GM23338 (cell line): ENCODE results near the gene LRBA. TPM values are rescaled to one million over a fixed set of nuclear protein-coding genes. Genes with fewer than 3 reads are reported as not detected.
A peak's percentile ranks its signal among the peaks of the same experiment; 100 is the strongest.

Experiments used
- ATAC-seq: fragments of 200-7000 bp; cut with Tn5 transposase; 3 replicates; pipeline ENCODE4 v1.9.1; 2020
- DNase-seq: peaks from one replicate; pipeline ENCODE4 v3.0.0-alpha.2; 2015; ENCODE audit warnings: low spot score
- H2AFZ ChIP-seq: fragments of 200-600 bp; sonication (generic); 2 replicates; pipeline ENCODE4 v1.8.0; 2016; ENCODE audit warnings: antibody characterized with exemption, mild to moderate bottlenecking, moderate library complexity
- H3F3A ChIP-seq: fragments of 200-600 bp; sonication (generic); replicated peaks from 2 replicates; pipeline ENCODE4 v1.8.0; 2017; ENCODE audit warnings: antibody characterized with exemption, mixed run types, low read depth
- H3K27ac ChIP-seq: fragments of 200-600 bp; sonication (generic); 2 replicates; pipeline ENCODE4 v1.6.1; 2016; ENCODE audit warnings: low read depth
- H3K27me3 ChIP-seq: fragments of 200-600 bp; sonication (generic); 2 replicates; pipeline ENCODE4 v1.8.0; 2016; ENCODE audit warnings: mild to moderate bottlenecking, mixed run types, moderate library complexity; ENCODE audit not compliant: insufficient read depth
- H3K36me3 ChIP-seq: fragments of 200-600 bp; sonication (generic); 2 replicates; pipeline ENCODE4 v1.8.0; 2016; ENCODE audit warnings: mild to moderate bottlenecking; ENCODE audit not compliant: insufficient read depth
- H3K4me1 ChIP-seq: fragments of 200-600 bp; sonication (generic); 2 replicates; pipeline ENCODE4 v1.8.0; 2016; ENCODE audit warnings: mild to moderate bottlenecking, moderate library complexity; ENCODE audit not compliant: insufficient read depth
- H3K4me2 ChIP-seq: fragments of 200-600 bp; sonication (generic); 2 replicates; pipeline ENCODE4 v1.7.1; 2017; ENCODE audit warnings: mixed run types
- H3K4me3 ChIP-seq: fragments of 200-600 bp; sonication (generic); 2 replicates; pipeline ENCODE4 v1.6.1; 2016; ENCODE audit warnings: mixed run types
- H3K79me2 ChIP-seq: fragments of 200-600 bp; sonication (generic); replicated peaks from 2 replicates; pipeline ENCODE4 v1.8.0; 2017; ENCODE audit warnings: mild to moderate bottlenecking; ENCODE audit not compliant: insufficient read depth
- H3K9me2 ChIP-seq: fragments of 200-600 bp; sonication (generic); 2 replicates; pipeline ENCODE4 v1.8.0; 2017; ENCODE audit not compliant: insufficient read depth
- H4K20me1 ChIP-seq: fragments of 200-600 bp; sonication (generic); replicated peaks from 2 replicates; pipeline ENCODE4 v1.8.0; 2017; ENCODE audit warnings: mild to moderate bottlenecking; ENCODE audit not compliant: insufficient read depth
- H3K27ac Mint-ChIP-seq: 2 replicates; pipeline ENCODE4 v1.8.0; 2020; ENCODE audit warnings: inconsistent platforms, mild to moderate bottlenecking, moderate library complexity, mixed read lengths
- H3K27me3 Mint-ChIP-seq: 3 replicates; pipeline ENCODE4 v1.8.0; 2022; ENCODE audit warnings: low read depth, mild to moderate bottlenecking, moderate library complexity, mixed read lengths, inconsistent platforms; ENCODE audit not compliant: insufficient read depth, poor library complexity
- H3K36me3 Mint-ChIP-seq: 3 replicates; pipeline ENCODE4 v1.8.0; 2021; ENCODE audit warnings: low read depth, mild to moderate bottlenecking, inconsistent platforms, moderate library complexity, mixed read lengths
- H3K4me1 Mint-ChIP-seq: 3 replicates; pipeline ENCODE4 v1.8.0; 2020; ENCODE audit warnings: mild to moderate bottlenecking, inconsistent platforms, mixed read lengths
- H3K4me3 Mint-ChIP-seq: 3 replicates; pipeline ENCODE4 v1.8.0; 2021; ENCODE audit warnings: moderate library complexity, mild to moderate bottlenecking, inconsistent platforms, mixed read lengths
- H3K9me3 Mint-ChIP-seq: 3 replicates; pipeline ENCODE4 v1.8.0; 2020; ENCODE audit warnings: moderate library complexity, mild to moderate bottlenecking, inconsistent platforms, mixed read lengths
- CREB1 ChIP-seq: fragments of 250-450 bp; sonication (Bioruptor Pico); IDR thresholded peaks from 2 replicates; pipeline ENCODE4 v1.5.0; 2020; ENCODE audit warnings: low read depth, mild to moderate bottlenecking, moderate library complexity
- CTCF ChIP-seq, 2 experiments: fragments of 200-600 bp in 1 of 2; sonication (generic) in 1 of 2; conservative IDR thresholded peaks; 2 replicates each; pipeline versions ENCODE4 v1.5.1 to v1.6.1; 2016 to 2017; ENCODE audit warnings: antibody characterized with exemption in 2 of 2, low read depth in 2 of 2, mild to moderate bottlenecking in 2 of 2, moderate library complexity in 1 of 2
- ETS1 ChIP-seq: IDR thresholded peaks from 2 replicates; pipeline ENCODE4 v1.6.1; 2016; ENCODE audit warnings: antibody characterized with exemption
- EZH2 ChIP-seq: fragments of 200-600 bp; sonication (generic); IDR thresholded peaks from one replicate; pipeline ENCODE4 v1.8.0; 2017; ENCODE audit warnings: antibody characterized with exemption, mild to moderate bottlenecking, low read depth; ENCODE audit not compliant: unreplicated experiment
- EZH2phosphoT487 ChIP-seq: fragments of 200-600 bp; sonication (generic); IDR thresholded peaks from one replicate; pipeline ENCODE4 v1.8.1; 2018; ENCODE audit warnings: antibody characterized with exemption; ENCODE audit not compliant: unreplicated experiment
- JUNB ChIP-seq: IDR thresholded peaks from one replicate; pipeline ENCODE4 v1.6.1; 2016; ENCODE audit warnings: antibody characterized with exemption; ENCODE audit not compliant: unreplicated experiment
- NANOG ChIP-seq: IDR thresholded peaks from 2 replicates; pipeline ENCODE4 v1.6.1; 2016; ENCODE audit warnings: antibody characterized with exemption, borderline replicate concordance
- POLR2AphosphoS5 ChIP-seq: IDR thresholded peaks from 2 replicates; pipeline ENCODE4 v1.6.1; 2016; ENCODE audit warnings: antibody characterized with exemption, low read depth
- REST ChIP-seq: IDR thresholded peaks from one replicate; pipeline ENCODE4 v1.6.1; 2018; ENCODE audit warnings: antibody characterized with exemption; ENCODE audit not compliant: unreplicated experiment
- STAT1 ChIP-seq: IDR thresholded peaks from one replicate; pipeline ENCODE4 v1.6.1; 2016; ENCODE audit warnings: antibody characterized with exemption; ENCODE audit not compliant: unreplicated experiment
- ZNF114 ChIP-seq: fragments of 250-450 bp; sonication (Bioruptor Pico); IDR thresholded peaks from 2 replicates; pipeline ENCODE4 v1.5.0; 2020; ENCODE audit warnings: mild to moderate bottlenecking, moderate library complexity
- ZNF331 ChIP-seq: fragments of 250-450 bp; sonication (Bioruptor Pico); IDR thresholded peaks from 2 replicates; pipeline ENCODE4 v1.5.0; 2020; ENCODE audit warnings: low read depth, mild to moderate bottlenecking, moderate library complexity
- ZNF462 ChIP-seq: fragments of 250-450 bp; sonication (Bioruptor Pico); IDR thresholded peaks from 2 replicates; pipeline ENCODE4 v1.5.0; 2020; ENCODE audit warnings: mild to moderate bottlenecking, moderate library complexity
- polyA plus RNA-seq: library from polyadenylated mRNA; unstranded; fragments of >200 nt; fragmentation: Nextera tagmentation; extraction: Ambion mirVana; gene quantifications from 2 replicates; pipeline ENCODE4 v1.2.1, GENCODE V29; 2016
- total RNA-seq: library from RNA; depleted of rRNA; stranded (reverse); fragments of >200 nt; shearing (Covaris generic); gene quantifications from 2 replicates; pipeline ENCODE4 v1.2.3, GENCODE V29; 2014

LRBA gene
- total and polyA plus RNA-seq, 2 experiments from 2014 or later, result 23.3 to 126 TPM

- Mint-ChIP-seq H3K27me3 (peaks cover 6% of the 10 kb centered on the region), H3K36me3 (peaks cover 18% of the 10 kb centered on the region), H3K4me1 (peaks cover 11% of the 10 kb centered on the region), H3K27ac (no peak overlapping the region; the same call in 1 of the 2 replicates), H3K4me3 (no peak overlapping the region), H3K9me3 (no peaks in the 10 kb centered on the region)
- no peak for TF ChIP-seq ZNF331
- no peak for TF ChIP-seq ETS1
- TF ChIP-seq ZNF462, result no peak
- no peak for TF ChIP-seq ZNF114 (CRISPR knock-in tag)
- no peak for TF ChIP-seq POLR2AphosphoS5
- TF ChIP-seq CTCF (conservative IDR thresholded peaks at IDR 0.05; ENCODE audit: low read depth in 2 of 2), result no peak
- no peak for TF ChIP-seq STAT1
- no peak for TF ChIP-seq NANOG
- TF ChIP-seq CREB1, result no peak
- TF ChIP-seq JUNB, result no peak
- no peak for TF ChIP-seq REST
- TF ChIP-seq EZH2, result no peak
- TF ChIP-seq EZH2phosphoT487, result no peak
- H2AFZ ChIP-seq, result no peak overlapping the region
- no peak overlapping the region for H3K4me2 ChIP-seq
- H3K9me2 ChIP-seq, result no peaks in the 10 kb centered on the region
- no peaks in the 10 kb centered on the region for H3F3A ChIP-seq
- no peak for DNase-seq
- H4K20me1 ChIP-seq, result no peaks in the 10 kb centered on the region
- no peaks in the 10 kb centered on the region for H3K27me3 ChIP-seq
- H3K4me1 ChIP-seq, result peaks cover 12% of the 10 kb centered on the region
- 0 out of 2 replicates have a peak, but pooled peaks cover 8% of the 10 kb centered on the region for H3K79me2 ChIP-seq
- ATAC-seq, result no peak
- no peak overlapping the region for H3K4me3 ChIP-seq
- H3K36me3 ChIP-seq, result no peaks in the 10 kb centered on the region
- H3K27ac ChIP-seq, result peak overlapping the region; percentile 15; the same call in 1 of the 2 replicates
Observed at GRCh38 chr4:151034829-151035228, 19.7 kb upstream of the LRBA start.
